ENCODE results near the gene GPRIN3.

The GPRIN3 gene

GRCh38 chr4:89305028-89305427 is 2.6 kb downstream of the GPRIN3 start:
- TF ChIP-seq CTCF (conservative IDR thresholded peaks at IDR 0.05) (no peak), ZFX (IDR thresholded peaks at IDR 0.05) (no peak)
- H3K27ac ChIP-seq, result no peak overlapping the region

DNA sequence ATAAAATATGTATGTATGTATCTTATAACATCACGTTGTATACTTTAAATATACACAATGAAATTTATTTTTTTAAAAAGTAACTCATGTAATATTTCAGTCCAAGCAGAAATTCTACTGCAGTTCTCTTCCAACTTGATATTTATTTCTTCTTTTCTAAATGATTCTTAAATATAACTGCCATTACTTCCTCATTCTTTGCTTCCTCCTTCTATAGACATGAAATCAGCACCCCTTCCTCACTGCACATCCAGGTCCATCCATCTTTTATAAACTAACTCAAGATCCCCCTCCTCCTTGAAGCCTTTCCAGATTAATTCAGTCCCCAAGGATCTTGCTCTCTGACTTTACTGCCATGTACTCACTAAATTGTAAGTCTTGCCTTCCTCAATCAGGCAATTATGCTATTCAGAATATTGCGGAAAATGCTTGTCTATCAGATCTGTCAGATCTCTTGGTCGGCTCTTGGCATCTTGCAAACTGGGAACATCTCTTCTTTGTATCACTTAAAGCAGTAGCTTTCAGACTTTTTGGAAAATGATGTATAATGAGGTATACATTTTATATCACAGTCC is 3.7 kb downstream of the GPRIN3 start:
- no peak for TF ChIP-seq ZFX (IDR thresholded peaks at IDR 0.05)
- no peak for TF ChIP-seq CTCF (conservative IDR thresholded peaks at IDR 0.05)

DNA sequence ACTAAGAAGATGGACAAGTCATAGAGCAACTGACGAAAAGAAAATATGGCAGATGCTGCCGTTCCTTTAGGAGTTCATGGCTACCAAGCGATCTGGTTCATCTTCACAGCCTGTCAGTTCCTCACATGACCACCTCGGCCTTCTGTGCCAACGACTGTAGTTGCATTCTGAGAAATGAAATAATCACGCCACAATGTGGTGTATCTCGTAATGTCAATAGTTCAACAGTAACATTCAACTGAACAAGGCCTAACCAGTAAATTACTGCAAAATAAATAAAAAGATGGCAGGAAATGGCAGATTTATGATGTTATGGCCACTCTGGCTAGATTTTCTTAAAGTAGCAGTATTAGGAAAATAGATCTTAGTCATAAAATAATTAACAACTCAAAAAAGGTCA is 4.4 kb downstream of the GPRIN3 start:
- H3K27ac ChIP-seq, result no peak overlapping the region
- TF ChIP-seq CTCF (conservative IDR thresholded peaks at IDR 0.05), result no peak
- no peak for TF ChIP-seq ZFX (IDR thresholded peaks at IDR 0.05)

More for the DNA sequence above, 3.7 kb downstream of the GPRIN3 start:
- no peak overlapping the region for H3K27ac ChIP-seq

DNA sequence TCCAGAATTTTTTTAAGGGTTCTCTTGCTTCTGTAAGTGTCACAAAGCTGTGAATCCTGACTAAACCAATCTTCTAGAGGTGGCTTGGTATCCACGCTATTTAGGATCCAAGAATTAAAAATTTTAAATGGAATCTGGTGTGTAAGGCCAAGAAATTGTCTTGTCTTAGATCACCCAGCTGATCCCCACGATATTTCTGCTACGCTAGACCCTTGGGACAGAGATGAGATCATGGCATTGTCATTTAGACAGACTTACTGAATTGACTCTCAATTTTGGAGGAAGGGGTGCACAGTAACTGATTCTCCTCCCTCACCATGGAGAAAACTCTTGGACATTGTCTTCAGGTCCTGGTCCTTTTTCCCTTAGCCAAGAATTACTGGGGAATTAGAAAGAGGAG is 5.7 kb downstream of the GPRIN3 start:
- TF ChIP-seq ZFX (IDR thresholded peaks at IDR 0.05) (no peak), CTCF (conservative IDR thresholded peaks at IDR 0.05) (no peak)
- no peak overlapping the region for H3K27ac ChIP-seq

DNA sequence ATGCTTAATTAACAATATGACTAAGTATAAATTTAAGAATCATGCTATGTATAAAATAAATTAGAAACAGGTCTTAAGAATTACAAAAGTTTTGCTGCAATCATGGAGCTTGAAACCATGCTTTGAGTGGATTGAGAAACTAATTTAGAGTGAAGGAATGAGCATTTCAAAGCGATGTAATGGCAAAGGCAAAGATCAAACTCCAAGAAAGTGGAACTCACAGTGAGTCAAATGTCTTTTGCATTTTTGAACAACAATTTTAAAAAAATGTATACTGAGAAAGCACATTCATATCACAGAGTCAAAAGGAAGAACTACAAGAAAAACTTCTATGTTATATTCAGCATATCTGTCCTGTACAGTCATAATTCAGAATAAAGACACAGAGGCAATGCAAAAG is 6.6 kb downstream of the GPRIN3 start:
- H3K27ac ChIP-seq, result no peak overlapping the region
- TF ChIP-seq CTCF (conservative IDR thresholded peaks at IDR 0.05), result no peak
- no peak for TF ChIP-seq ZFX (IDR thresholded peaks at IDR 0.05)

GRCh38 chr4:89300499-89300898 is 7.1 kb downstream of the GPRIN3 start:
- no peak overlapping the region for H3K27ac ChIP-seq
- TF ChIP-seq CTCF (conservative IDR thresholded peaks at IDR 0.05) (no peak), ZFX (IDR thresholded peaks at IDR 0.05) (no peak)

DNA sequence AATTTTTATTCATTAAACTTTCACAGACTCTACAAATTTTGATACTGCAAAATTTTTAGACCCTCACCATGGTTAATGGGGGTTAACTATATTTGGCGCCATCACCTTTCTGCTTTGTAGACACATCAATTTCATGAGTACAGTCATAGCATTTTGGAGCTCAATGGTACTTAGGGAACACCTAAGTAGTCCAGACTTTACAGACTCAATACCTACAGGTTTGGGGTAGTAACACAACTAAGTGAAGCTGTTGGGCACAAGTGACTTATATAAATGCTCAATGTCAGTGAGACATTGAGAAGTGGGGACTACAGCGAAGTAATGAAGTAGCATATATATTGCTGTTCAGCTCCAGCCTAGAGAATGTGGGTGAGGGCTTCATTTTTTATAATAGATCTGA is 7.5 kb downstream of the GPRIN3 start:
- TF ChIP-seq ZFX (IDR thresholded peaks at IDR 0.05) (no peak), CTCF (conservative IDR thresholded peaks at IDR 0.05) (no peak)
- no peak overlapping the region for H3K27ac ChIP-seq
